ENCODE results near the gene TGDS.

The TGDS gene

GRCh38 chr13:94617389-94618000 is 21.5 kb upstream of the TGDS start:
- TF ChIP-seq, protein P1, sequence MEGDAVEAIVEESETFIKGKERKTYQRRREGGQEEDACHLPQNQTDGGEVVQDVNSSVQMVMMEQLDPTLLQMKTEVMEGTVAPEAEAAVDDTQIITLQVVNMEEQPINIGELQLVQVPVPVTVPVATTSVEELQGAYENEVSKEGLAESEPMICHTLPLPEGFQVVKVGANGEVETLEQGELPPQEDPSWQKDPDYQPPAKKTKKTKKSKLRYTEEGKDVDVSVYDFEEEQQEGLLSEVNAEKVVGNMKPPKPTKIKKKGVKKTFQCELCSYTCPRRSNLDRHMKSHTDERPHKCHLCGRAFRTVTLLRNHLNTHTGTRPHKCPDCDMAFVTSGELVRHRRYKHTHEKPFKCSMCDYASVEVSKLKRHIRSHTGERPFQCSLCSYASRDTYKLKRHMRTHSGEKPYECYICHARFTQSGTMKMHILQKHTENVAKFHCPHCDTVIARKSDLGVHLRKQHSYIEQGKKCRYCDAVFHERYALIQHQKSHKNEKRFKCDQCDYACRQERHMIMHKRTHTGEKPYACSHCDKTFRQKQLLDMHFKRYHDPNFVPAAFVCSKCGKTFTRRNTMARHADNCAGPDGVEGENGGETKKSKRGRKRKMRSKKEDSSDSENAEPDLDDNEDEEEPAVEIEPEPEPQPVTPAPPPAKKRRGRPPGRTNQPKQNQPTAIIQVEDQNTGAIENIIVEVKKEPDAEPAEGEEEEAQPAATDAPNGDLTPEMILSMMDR (IDR thresholded peaks at IDR 0.05), result peak; percentile 46
- no peaks in the 10 kb centered on the region for H3K9me3 Mint-ChIP-seq
- DNase-seq, result no peak
- no peaks in the 10 kb centered on the region for H3K27me3 Mint-ChIP-seq (ENCODE audit: low read depth, poor library complexity)
- H3K27ac Mint-ChIP-seq, result no peak overlapping the region
- H3K4me3 Mint-ChIP-seq, result no peak overlapping the region
- peaks cover 20% of the 10 kb centered on the region for H3K36me3 Mint-ChIP-seq (ENCODE audit: low read depth)
- no peaks in the 10 kb centered on the region for H3K4me1 Mint-ChIP-seq

DNA sequence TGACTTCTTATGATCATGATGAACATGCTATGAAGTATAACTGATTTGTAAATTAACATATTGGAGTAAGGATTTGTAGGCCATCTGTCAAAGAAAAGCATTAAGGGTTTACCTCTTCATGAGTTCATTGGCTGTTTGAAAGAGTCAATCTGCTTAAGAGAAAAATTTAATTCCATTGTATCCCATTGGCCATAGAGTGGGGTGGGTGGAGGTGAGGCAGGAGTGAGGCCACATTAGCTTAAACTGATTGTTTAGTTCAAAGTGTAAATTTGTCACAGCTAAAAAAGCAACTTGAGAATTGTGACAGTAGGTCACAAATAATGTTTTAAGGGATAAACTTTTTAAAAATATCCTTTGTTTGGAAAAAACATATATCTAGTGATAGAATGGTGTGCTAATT is 17.1 kb upstream of the TGDS start:
- Mint-ChIP-seq H3K9me3 (no peaks in the 10 kb centered on the region), H3K4me1 (no peaks in the 10 kb centered on the region), H3K27me3 (ENCODE audit: low read depth, poor library complexity) (no peaks in the 10 kb centered on the region), H3K27ac (no peak overlapping the region), H3K4me3 (no peak overlapping the region), H3K36me3 (ENCODE audit: low read depth) (peaks cover 34% of the 10 kb centered on the region)
- TF ChIP-seq, protein P1 (IDR thresholded peaks at IDR 0.05), result no peak
- DNase-seq, result no peak

DNA sequence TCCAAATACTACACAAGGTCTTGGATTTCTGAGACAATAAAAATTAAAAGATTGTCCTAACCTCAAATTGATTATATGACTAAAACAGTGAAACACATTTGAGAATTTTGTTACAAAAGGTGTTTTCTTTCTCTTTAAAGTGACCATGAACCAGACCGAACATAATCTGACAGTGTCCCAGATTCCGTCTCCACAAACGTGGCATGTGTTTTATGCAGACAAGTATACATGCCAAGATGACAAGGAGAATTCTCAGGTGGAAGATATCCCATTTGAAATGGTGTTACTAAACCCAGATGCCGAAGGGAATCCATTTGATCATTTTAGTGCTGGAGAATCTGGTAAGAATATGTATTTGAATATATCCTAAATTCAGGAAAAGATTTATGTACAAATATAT is 16.1 kb upstream of the TGDS start:
- Mint-ChIP-seq H3K27ac (no peak overlapping the region), H3K36me3 (ENCODE audit: low read depth) (peaks cover 42% of the 10 kb centered on the region), H3K4me1 (peaks cover 2% of the 10 kb centered on the region), H3K9me3 (no peaks in the 10 kb centered on the region), H3K27me3 (ENCODE audit: low read depth, poor library complexity) (no peaks in the 10 kb centered on the region), H3K4me3 (no peak overlapping the region)
- TF ChIP-seq, protein P1 (IDR thresholded peaks at IDR 0.05), result no peak
- no peak for DNase-seq

DNA sequence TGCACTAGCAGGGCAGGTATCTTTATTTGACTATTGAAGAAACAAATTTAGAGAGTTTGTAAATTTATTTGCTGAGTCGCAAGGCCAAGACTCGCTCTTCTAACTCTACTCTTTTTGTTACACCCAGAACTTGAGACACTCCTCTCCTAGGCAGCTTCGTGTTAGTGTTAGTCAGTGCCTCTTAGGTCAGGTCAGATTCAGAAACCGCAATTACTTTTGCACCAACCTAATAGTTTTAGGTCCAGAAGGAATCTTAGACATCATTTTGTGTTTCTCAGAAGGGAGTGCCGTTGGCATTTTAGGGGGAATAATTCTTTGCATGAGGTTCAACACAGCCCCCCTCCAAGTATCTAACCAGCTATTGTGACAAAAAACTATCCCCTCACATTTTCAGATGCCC is 14.5 kb upstream of the TGDS start:
- H3K4me1 Mint-ChIP-seq, result peaks cover 6% of the 10 kb centered on the region
- no peak for DNase-seq
- peak overlapping the region; percentile 5 for H3K27ac Mint-ChIP-seq
- H3K9me3 Mint-ChIP-seq, result no peaks in the 10 kb centered on the region
- TF ChIP-seq, protein P1 (IDR thresholded peaks at IDR 0.05), result no peak
- H3K27me3 Mint-ChIP-seq (ENCODE audit: low read depth, poor library complexity), result no peaks in the 10 kb centered on the region
- H3K4me3 Mint-ChIP-seq, result no peak overlapping the region
- H3K36me3 Mint-ChIP-seq (ENCODE audit: low read depth), result peaks cover 51% of the 10 kb centered on the region

DNA sequence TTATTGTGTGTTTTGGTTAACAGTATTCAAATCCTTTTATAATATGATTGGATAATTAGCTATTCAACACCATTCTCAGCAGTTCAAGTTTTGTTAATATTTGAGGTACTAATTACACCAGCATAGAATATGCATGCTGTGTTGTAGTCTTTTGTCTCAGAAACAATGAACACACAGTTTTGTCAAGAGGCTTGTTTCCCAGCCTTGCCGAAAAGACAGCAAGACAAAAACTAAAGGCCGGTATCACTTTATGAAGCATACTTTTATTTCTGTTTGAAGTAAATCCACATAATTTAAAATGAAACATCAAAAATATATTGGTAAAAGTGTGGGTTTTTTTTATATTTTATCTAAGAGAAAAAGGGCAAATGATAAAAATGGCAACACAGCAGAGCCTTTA is 13.2 kb upstream of the TGDS start:
- Mint-ChIP-seq H3K27ac (no peak overlapping the region), H3K4me1 (peaks cover 6% of the 10 kb centered on the region), H3K36me3 (ENCODE audit: low read depth) (peaks cover 51% of the 10 kb centered on the region), H3K9me3 (no peaks in the 10 kb centered on the region), H3K27me3 (ENCODE audit: low read depth, poor library complexity) (no peaks in the 10 kb centered on the region), H3K4me3 (no peak overlapping the region)
- DNase-seq, result no peak
- TF ChIP-seq, protein P1 (IDR thresholded peaks at IDR 0.05), result no peak

DNA sequence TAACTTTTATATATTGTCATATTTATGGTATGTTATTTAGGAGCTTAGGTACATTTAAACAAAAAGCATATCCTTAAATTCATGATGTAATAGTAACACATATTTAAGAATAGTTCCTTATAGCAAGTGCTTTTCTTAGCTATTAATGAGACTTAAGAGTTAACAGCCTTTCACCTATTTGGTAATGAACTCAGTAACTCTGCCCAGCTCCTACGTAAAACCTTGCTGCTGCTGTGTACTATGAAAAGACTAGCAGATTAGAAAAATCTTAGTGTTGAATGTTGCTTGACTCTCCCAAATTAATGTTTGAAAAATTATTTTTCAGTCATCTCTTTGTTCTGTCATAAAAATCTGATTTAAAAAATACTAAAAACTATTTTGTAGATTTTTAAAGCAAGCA is 12.6 kb upstream of the TGDS start:
- TF ChIP-seq, protein P1 (IDR thresholded peaks at IDR 0.05), result no peak
- Mint-ChIP-seq H3K36me3 (ENCODE audit: low read depth) (peaks cover 51% of the 10 kb centered on the region), H3K9me3 (no peaks in the 10 kb centered on the region), H3K4me1 (peaks cover 6% of the 10 kb centered on the region), H3K4me3 (no peak overlapping the region), H3K27me3 (ENCODE audit: low read depth, poor library complexity) (no peaks in the 10 kb centered on the region), H3K27ac (no peak overlapping the region)
- DNase-seq, result no peak

All from nephron progenitor cell (in vitro differentiated cells).